ENCODE data around the gene LIF. TPM values are rescaled to one million over a fixed set of nuclear protein-coding genes. Genes with fewer than 3 reads are reported as not detected.

The LIF gene
- total and polyA plus RNA-seq, 2 experiments from 2014 or later, result 1.4 to 1.9 TPM

- H3K79me2 ChIP-seq (ENCODE audit: insufficient read depth), result no peaks in the 10 kb centered on the region
- peak overlapping the region; percentile 99 for H3K27ac ChIP-seq
- TF ChIP-seq EZH2phosphoT487 (IDR thresholded peaks at IDR 0.05; ENCODE audit: insufficient read depth, low read depth) (no peak), EZH2 (IDR thresholded peaks at IDR 0.05; ENCODE audit: insufficient read depth, poor library complexity, severe bottlenecking) (no peak)
- peak overlapping the region; percentile 28 for H3K4me3 ChIP-seq
- in situ Hi-C loops (cut with MboI), result no loop called here
- no peaks in the 10 kb centered on the region for H3K27me3 ChIP-seq (replicated peaks; ENCODE audit: insufficient read depth)
- H3F3A ChIP-seq (ENCODE audit: insufficient read depth), result peaks cover 37% of the 10 kb centered on the region
- H3K36me3 ChIP-seq (ENCODE audit: low read depth), result no peaks in the 10 kb centered on the region
- WGBS, 2 experiments (ENCODE audit: low coverage in 1 of 2, low lambda C conversion rate in 2 of 2, missing lambda C conversion rate in 2 of 2), result 0% methylated on average over 2 of the region's 2 CpGs
- H3K9me3 ChIP-seq (ENCODE audit: low read depth), result no peaks in the 10 kb centered on the region
- no peaks in the 10 kb centered on the region for H4K20me1 ChIP-seq (ENCODE audit: insufficient read depth)
- H3K9ac ChIP-seq, result peak overlapping the region; percentile 84
- no peak for DNase-seq
- H3K4me1 ChIP-seq (ENCODE audit: insufficient read depth), result peaks cover 32% of the 10 kb centered on the region
- H2AFZ ChIP-seq, result no peak overlapping the region
- H3K4me2 ChIP-seq (ENCODE audit: unreplicated experiment), result peak overlapping the region; percentile 56
- no peaks in the 10 kb centered on the region for H3K9me2 ChIP-seq (ENCODE audit: insufficient read depth)
Observed at GRCh38 chr22:30196880-30197336, 49.7 kb downstream of the LIF start.

- in situ Hi-C loops (cut with MboI), result no loop called here
- H3K4me1 ChIP-seq (ENCODE audit: insufficient read depth), result peaks cover 32% of the 10 kb centered on the region
- H2AFZ ChIP-seq, result no peak overlapping the region
Observed at GRCh38 chr22:30196141-30196879, 50.2 kb downstream of the LIF start.

DNA sequence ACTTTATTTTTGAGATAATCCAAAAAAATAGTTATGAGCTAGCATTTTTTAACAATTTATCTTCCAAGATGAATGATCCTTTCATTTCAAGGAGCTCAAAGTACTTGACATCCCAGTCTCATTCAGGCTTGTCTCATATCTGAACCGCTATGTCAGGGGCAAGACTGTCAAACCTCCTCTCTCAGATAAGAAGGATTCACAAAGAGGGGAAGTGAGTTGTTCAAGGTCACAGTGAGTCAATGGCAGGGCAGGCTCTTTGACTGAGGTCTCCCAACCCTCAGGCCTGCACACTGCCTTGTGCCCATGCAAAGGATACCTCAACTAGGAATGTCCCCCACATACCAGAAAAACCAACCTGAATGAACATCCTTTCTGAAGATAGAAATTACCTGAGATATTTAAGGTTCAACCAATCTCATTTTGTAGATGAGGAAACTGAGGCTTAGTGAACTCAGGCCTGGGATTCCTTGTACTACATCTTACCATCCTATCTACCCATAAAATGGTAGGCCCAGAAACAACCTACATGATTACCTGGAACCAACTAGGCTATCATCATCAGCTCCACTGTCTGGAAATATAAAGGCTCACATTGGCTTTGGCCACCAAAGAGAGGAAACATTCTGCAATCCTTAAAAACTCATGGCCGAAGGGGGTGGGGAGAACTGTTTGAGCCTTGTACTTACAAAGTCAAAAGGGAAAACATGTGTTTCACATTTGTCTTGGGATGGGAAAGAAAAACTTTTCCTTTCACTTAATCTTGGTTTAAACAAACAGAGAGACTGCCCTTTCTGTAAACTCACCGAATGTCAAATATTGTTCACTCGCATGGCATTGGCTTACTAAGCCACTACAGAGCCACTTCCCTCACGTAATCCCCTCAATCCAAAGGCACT is 51.1 kb downstream of the LIF start:
- Histone ChIP-seq H3K9me2 (ENCODE audit: insufficient read depth) (no peaks in the 10 kb centered on the region), H2AFZ (no peak overlapping the region), H3K9me3 (ENCODE audit: low read depth) (no peaks in the 10 kb centered on the region), H4K20me1 (ENCODE audit: insufficient read depth) (no peaks in the 10 kb centered on the region), H3F3A (ENCODE audit: insufficient read depth) (peaks cover 35% of the 10 kb centered on the region), H3K36me3 (ENCODE audit: low read depth) (no peaks in the 10 kb centered on the region), H3K79me2 (ENCODE audit: insufficient read depth) (no peaks in the 10 kb centered on the region), H3K9ac (peak overlapping the region; percentile 84), H3K4me2 (ENCODE audit: unreplicated experiment) (peak overlapping the region; percentile 79), H3K27me3 (replicated peaks; ENCODE audit: insufficient read depth) (no peaks in the 10 kb centered on the region), H3K4me1 (ENCODE audit: insufficient read depth) (peaks cover 32% of the 10 kb centered on the region), H3K27ac (peak overlapping the region; percentile 99), H3K4me3 (peak overlapping the region; percentile 56)
- 17% methylated on average over 5 of the region's 5 CpGs for WGBS, 2 experiments (ENCODE audit: low coverage in 1 of 2, low lambda C conversion rate in 2 of 2, missing lambda C conversion rate in 2 of 2)
- in situ Hi-C loops (cut with MboI), result no loop called here
- TF ChIP-seq EZH2 (IDR thresholded peaks at IDR 0.05; ENCODE audit: insufficient read depth, poor library complexity, severe bottlenecking) (no peak), EZH2phosphoT487 (IDR thresholded peaks at IDR 0.05; ENCODE audit: insufficient read depth, low read depth) (no peak)
- peak; percentile 22 for DNase-seq

More at GRCh38 chr22:30196141-30196879, 50.2 kb downstream of the LIF start:
- H3K9me3 ChIP-seq (ENCODE audit: low read depth), result no peaks in the 10 kb centered on the region
- H4K20me1 ChIP-seq (ENCODE audit: insufficient read depth), result no peaks in the 10 kb centered on the region
- H3F3A ChIP-seq (ENCODE audit: insufficient read depth), result peaks cover 35% of the 10 kb centered on the region
- H3K4me2 ChIP-seq (ENCODE audit: unreplicated experiment), result peak overlapping the region; percentile 79
- no peaks in the 10 kb centered on the region for H3K36me3 ChIP-seq (ENCODE audit: low read depth)
- H3K9me2 ChIP-seq (ENCODE audit: insufficient read depth), result no peaks in the 10 kb centered on the region
- H3K9ac ChIP-seq, result peak overlapping the region; percentile 84
- H3K27ac ChIP-seq, result peak overlapping the region; percentile 99
- peak; percentile 100 for DNase-seq
- TF ChIP-seq EZH2phosphoT487 (IDR thresholded peaks at IDR 0.05; ENCODE audit: insufficient read depth, low read depth) (peak; percentile 63), EZH2 (IDR thresholded peaks at IDR 0.05; ENCODE audit: insufficient read depth, poor library complexity, severe bottlenecking) (no peak)
- H3K27me3 ChIP-seq (replicated peaks; ENCODE audit: insufficient read depth), result no peaks in the 10 kb centered on the region
- peak overlapping the region; percentile 56 for H3K4me3 ChIP-seq
- H3K79me2 ChIP-seq (ENCODE audit: insufficient read depth), result no peaks in the 10 kb centered on the region
- 1% methylated on average over 11 of the region's 11 CpGs for WGBS, 2 experiments (ENCODE audit: low coverage in 1 of 2, low lambda C conversion rate in 2 of 2, missing lambda C conversion rate in 2 of 2)

- 94 to 96% methylated on average over 3 of the region's 3 CpGs for WGBS, 2 experiments (ENCODE audit: low coverage in 1 of 2, low lambda C conversion rate in 2 of 2, missing lambda C conversion rate in 2 of 2)
Observed at GRCh38 chr22:30193031-30193775, 53.4 kb downstream of the LIF start.

More at GRCh38 chr22:30193031-30193775, 53.4 kb downstream of the LIF start:
- Histone ChIP-seq H3K4me3 (no peak overlapping the region), H4K20me1 (ENCODE audit: insufficient read depth) (no peaks in the 10 kb centered on the region), H3F3A (ENCODE audit: insufficient read depth) (peaks cover 35% of the 10 kb centered on the region), H2AFZ (no peak overlapping the region), H3K9me3 (ENCODE audit: low read depth) (no peaks in the 10 kb centered on the region), H3K36me3 (ENCODE audit: low read depth) (no peaks in the 10 kb centered on the region), H3K27ac (no peak overlapping the region), H3K9ac (no peak overlapping the region), H3K79me2 (ENCODE audit: insufficient read depth) (no peaks in the 10 kb centered on the region), H3K27me3 (replicated peaks; ENCODE audit: insufficient read depth) (no peaks in the 10 kb centered on the region), H3K9me2 (ENCODE audit: insufficient read depth) (no peaks in the 10 kb centered on the region), H3K4me2 (ENCODE audit: unreplicated experiment) (no peak overlapping the region), H3K4me1 (ENCODE audit: insufficient read depth) (peaks cover 32% of the 10 kb centered on the region)
- in situ Hi-C loops (cut with MboI), result no loop called here
- TF ChIP-seq EZH2 (IDR thresholded peaks at IDR 0.05; ENCODE audit: insufficient read depth, poor library complexity, severe bottlenecking) (no peak), EZH2phosphoT487 (IDR thresholded peaks at IDR 0.05; ENCODE audit: insufficient read depth, low read depth) (no peak)
- DNase-seq, result no peak

Measured in GM23248 (cell line).